Mucosa of gallbladder (tissue), 1 donor: Measurements from ENCODE around the gene POLDIP3. TPM values are rescaled to one million over a fixed set of nuclear protein-coding genes. Genes with fewer than 3 reads are reported as not detected.
"Not testable (repeated sequence)": the region's sequence is repeated elsewhere in the genome, so short reads cannot be mapped to it uniquely, and the experiment has no call there.

Experiments used
- DNase-seq: peaks from one replicate; pipeline ENCODE4 v3.0.0-alpha.2; 2020; ENCODE audit warnings: low spot score
- total RNA-seq: library from RNA; stranded (reverse); gene quantifications from one replicate; pipeline ENCODE4 v1.2.1, GENCODE V29; 2021
- donor health status: DM: no; HTN: no; CAD: no.

The POLDIP3 gene
- total RNA-seq, 1 donor from 2014 or later: 75.8 TPM

DNA sequence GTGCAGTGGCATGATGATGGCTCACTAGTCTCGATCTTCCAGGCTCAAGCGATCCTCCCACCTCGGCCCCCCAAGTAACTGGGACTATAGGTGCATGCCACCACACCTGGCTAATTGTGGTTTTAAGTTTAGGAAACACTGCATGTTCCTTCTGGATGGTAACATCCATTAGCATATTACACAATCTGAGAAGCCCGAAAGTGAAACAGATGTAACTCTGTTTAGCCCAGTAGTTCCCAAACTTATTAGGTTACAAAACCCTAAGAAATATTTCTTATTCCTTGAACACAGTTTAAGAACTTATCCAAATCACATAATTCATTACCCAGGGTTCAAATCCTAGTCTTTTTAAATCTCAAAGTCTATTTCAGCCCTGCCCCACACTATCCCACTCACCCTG is 28.3 kb downstream of the POLDIP3 start:
- no peak for DNase-seq

DNA sequence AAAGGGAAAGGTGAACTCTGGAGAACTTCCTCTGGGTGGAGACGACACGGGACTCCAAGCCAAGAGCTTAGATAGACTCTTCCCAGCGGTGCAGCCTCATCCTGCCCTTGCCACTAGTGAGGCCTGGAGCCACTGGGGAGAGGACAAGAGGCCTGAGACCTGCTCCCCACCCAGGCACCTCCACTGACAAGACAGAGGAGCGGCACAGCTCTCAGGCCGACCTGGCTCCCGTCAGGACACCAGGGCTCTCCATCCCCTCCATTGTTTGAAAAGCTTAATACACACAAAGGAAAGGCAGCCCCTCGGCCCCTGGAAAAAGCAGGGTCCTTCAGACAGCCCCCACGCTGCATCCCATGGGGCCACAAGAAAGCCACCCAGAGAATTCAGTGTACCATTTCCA is 29.6 kb downstream of the POLDIP3 start:
- DNase-seq: no peak

DNA sequence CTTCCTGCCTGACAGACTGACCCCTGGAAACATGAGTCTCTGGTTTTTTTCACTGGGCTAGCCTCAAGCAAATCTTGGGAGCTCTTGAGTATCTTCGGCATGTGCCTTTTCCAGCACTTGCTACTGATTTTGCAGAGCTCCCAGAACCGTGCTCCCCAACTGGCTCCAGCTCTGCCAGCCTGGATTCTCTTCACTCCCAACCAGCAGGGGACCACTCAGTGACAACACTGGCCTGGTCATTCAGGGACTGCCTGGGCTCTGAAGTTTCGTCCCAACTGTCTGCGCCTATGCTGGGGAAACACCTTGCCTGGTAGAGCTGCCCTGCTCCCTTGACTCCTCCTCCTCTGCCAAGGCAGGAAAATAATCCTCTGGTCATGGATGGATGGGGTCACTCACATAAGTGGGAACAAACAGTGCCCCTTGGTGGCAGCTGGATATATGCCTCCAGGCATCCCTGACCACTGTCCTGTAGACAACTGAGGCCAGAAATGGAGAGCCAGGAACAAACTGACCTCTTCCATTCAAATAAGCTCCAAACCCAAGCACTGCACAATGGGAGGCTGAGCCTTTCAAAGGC is 30.2 kb downstream of the POLDIP3 start:
- no peak for DNase-seq

DNA sequence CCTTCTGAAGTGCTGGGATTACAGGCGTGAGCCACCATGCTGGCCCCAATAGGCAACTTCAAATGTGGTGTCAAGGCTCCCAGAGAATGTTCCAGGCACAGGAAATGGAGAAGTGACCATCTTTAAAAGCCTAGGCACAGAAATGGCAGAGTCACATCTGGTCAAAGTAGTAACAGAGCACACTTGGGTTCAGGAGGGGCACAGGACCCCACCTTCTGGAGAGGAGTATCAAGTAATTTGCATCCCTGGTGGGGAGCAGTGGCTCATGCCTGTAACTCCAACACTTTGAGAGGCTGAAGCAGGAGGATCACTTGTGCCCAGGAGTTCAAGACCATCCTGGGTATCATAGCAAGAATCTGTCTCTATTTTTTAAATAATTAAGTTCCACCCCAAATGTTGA is 31.7 kb downstream of the POLDIP3 start:
- no peak for DNase-seq

DNA sequence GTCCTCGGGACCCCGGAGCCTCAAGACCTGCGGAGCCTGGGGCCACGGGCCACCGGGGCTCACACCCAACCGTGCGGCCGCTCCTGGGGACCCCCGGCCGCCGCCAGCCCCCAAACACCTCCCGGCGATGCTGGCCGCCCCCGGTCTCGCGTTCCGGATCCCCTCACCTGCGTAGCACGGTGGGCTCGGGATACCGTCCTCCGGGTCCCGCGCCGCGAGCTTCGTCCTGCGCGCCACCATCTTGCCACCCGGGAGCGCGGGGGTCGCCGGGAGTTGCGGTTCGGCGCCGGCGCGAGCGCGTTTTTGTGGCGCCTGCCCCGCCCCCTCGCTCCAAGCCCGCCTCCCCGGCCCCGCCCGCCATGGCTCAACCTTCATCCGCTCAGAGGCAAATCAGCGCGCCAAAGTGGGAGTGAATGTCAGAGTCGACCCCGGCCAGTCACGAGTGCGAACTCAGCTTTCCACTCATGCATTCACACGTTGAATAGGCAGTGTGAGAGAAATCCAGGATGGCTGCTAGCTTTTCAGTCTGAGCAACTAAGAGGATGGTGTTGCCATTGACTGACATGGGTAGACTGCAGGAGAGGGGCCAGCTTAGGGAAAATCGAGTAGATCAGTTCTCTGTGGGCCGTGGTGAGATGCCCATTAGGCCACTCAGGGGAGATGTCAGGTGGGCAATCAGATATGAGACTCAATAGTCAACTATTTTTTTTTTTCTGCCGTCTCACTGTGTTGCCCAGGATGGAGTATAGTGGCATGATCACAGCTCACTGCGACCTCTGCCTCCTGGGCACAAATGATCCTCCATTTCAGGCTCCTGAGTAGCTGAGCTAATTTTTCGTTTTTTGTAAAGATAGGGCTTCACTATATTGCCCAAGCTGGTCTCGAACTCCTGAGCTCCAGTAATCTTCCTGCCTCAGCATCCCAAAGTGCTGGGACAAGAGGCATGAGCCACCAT is 32.6 kb downstream of the POLDIP3 start:
- peak; percentile 75 for DNase-seq

DNA sequence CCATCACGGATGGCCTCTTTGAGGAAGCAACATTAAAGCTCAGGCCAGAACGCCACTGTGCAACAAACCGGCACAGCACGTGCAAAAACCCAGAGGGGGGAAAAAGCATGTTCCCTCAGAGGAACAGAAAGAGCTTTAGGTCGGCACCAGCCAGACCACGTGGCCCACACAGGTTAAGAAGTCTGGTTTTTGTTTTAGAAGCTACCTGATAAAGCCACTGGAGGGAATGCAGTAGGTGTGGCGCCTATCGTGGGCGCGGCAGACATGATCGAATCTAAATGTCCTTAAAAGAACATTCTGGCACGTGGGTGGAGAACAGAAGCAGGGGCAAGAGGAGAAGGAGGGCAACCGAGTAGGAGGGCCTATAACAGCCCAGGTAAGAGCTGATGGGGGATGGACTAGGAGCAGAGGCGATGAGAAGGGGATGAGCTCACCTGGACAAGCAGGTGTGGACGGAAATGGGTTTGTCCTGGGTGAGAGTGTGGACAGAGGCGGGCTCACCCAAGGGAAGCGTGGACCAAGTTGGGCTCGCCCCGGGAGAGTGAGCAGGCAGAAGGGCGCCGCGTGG is 33.4 kb downstream of the POLDIP3 start:
- not testable (repeated sequence) for DNase-seq

DNA sequence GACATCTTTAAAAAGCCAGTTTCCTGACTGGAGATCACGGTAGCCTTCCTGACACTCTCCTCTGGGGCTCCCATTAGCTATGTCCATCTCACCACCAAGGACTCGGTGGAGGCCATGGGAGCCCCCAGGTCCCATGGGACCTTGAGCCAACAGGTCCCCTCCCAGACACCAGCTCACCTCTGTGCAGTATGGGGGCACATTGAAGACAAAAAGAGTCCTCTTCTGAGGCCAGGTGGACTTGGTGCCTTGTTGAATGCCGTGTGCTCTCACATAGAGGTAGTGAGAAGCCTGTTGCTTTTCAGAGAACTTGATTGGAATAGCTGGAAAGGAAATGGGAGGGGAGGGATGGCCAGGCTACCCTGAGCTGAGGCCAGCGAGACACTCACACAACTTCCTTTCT is 34.6 kb downstream of the POLDIP3 start:
- DNase-seq: not testable (repeated sequence)

DNA sequence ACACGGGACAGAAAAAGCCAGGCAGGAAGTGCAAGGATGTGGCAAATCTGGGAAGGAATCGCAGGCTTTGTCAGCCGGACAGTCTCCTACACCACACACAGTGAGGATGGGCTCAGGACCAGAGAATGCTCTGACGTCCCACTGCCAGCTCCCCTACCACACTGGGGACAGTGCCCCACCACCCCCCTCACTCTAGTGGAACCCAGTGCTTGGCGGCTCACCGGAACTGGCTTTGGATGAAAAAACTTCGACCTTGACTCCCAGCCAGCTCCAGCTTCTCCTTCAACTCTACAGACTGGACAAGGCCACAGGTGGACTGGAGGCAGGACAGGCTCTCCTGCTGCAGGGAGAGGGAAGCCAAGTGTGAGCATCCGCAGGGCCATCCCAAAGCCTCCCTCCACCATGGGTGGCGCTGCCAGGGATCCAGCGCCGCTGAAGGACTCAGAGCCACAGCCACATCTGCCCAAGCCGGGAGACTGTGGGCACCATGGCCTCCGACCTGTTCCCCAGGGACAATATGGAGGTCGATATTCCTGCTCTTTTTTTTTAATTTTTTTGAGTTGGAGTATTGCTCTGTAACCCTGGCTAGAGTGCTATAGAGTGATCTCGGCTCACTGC is 37.0 kb downstream of the POLDIP3 start:
- DNase-seq: no peak

DNA sequence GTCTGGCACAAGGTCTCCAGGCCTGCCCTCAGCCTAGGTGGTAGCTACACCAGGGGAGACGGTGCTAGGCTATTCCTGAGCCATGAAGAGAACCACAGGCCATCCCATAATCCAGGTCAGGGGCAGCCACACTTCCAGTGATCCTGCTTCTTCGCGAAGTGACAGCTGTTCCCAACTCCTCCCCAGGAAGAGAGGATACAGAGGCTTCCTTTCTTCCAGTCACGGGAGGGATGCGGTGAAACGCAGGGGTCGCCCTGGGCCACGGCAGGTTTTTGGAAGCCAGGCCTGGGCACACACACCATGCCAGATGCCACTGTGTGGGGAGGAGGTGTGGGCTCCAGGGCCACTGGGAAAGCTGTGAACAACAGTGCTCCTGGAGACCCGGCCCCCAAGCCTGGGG is 37.5 kb downstream of the POLDIP3 start:
- not testable (repeated sequence) for DNase-seq

DNA sequence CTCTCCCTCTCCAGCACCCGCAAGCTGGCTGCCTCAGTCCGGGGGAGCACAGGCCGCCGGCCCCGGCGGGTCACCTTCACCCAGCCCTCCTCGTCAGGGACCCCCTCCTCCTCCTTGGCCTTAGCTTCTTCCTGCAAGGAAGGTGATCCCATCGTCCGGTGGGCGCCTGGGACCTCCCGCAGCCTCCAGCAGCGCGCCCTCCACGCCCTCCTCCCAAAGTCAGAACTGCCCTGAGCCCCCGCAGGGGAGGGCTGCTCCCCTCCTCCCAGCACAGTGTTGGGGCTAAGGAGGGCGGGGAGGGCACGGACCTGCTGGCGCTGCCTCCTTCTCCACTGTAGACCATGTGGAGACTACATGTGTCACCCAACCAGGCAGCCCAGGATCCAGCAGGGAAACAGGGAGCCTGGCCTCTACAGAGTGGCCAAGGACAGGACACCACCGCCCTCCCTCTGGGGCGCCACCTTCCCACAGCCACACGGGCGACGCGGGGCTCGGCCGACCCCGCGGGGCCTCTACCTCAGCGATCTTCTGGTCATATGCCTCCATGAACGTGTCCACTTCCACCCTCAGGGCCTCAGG is 38.6 kb downstream of the POLDIP3 start:
- not testable (repeated sequence) for DNase-seq

DNA sequence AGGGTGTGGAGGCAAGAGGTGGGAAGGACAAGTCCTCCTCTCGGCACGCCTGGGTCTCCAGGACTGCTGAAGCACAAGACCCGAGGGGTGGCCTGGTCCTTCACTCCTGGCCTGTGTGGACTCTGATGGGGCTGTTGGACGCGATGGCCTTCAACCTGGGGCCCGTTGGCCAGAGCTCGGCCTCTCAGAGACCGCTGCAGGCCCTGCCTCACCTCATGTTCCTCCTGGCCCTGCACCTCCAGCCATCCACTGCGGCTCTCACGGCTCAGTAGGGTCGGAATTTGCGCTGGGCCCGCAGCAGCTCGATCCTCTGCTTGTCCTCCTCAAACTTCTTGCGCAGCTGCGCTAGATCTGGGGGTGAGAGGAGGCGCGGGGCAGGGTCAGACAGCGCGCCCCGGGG is 40.2 kb downstream of the POLDIP3 start:
- DNase-seq: not testable (repeated sequence)

DNA sequence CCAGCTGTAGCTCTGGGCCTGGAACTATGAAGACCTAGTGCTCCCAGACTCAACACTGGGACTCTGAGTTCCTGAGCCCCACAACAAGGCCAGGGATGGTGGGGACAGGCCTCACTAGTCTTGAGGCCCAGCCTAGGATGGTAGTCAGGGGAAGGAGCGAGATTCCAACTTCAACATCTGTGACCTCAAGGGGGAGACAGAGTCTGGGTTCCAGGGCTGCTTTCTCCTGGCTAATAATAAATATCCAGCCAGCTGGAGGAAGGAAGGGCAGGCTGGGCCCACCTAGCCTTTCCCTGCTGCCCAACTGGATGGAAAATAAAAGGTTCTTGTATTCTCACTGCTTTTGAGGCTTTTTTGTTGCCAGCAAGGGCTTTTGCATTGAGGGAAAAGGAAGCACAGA is 40.6 kb downstream of the POLDIP3 start:
- not testable (repeated sequence) for DNase-seq

DNA sequence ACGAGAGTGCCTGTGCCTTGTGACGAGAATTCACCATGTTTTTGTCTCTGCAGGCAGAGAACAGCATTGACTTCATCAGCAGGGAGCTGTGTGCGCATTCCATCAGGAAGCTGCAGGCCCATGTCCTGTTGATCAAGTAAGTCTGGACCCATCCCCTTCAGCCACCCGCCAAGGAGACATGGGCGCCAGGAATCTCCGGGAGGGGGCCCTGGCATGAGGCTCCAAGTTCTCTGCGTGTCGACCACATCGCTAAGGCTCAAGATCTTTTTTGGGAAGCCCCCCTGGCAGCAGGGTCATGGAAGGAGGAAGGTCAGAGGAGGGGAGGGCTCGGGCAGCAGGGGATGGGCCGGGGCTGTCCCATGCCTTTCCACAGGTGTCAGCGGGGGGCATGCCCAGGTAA is 43.6 kb downstream of the POLDIP3 start:
- DNase-seq: not testable (repeated sequence)

DNA sequence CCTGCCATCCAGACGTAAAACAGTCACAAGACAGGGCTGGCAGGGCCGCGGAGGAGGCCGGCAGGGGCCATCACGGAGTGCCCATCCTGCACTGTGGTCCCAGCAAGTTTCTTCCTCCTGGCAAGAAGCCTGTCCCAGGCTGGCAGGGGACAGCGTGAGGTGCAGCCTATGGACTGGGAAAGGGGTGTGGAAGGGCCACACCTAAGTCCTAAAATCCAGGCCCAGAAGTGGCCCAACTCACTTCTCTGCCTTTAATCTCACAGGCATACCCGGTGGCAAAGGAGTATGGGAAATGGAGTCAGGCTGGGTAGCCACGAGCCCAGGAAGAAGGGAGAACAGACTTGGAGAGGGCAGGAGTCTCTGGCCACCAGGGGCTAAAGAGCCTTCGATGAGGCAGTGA is 44.1 kb downstream of the POLDIP3 start:
- DNase-seq: not testable (repeated sequence)

DNA sequence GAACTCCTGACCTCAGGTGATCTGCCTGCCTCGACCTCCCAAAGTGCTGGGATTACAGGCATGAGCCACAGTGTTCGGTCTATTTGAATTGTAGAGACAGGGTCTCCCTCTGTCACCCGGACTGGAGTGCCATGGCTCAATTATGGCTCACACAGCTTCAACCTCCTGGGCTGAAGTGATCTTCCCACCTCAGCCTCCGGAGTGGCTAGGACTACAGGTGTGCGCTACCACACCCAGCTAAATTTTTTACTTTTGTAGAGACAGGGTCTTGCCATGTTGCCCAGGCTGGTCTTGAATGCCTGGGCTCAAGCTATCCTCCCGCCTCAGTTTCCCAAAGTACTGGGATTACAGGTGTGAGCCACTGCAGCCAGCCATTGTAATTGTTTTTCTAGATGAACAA is 46.7 kb downstream of the POLDIP3 start:
- not testable (repeated sequence) for DNase-seq

DNA sequence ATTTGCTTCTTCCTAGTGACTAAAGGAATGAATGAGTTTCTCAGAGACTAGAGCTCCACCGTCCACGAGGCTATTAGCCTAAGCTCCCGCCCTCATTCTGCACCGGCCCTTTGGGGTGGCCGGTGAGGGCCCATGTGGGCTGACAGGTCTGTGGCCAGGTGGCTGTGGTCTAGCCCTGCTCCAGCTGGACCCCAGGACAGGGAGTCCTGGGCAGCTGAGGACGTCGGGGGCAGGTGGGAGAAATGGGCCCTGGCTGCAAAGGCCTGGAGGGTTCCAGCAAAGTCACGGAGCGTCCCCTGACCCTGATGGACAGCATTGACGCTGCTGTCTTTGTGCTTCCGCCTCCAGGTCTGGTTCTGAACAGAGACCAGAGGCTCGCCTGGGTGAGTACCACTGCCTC is 48.7 kb downstream of the POLDIP3 start:
- DNase-seq: no peak

DNA sequence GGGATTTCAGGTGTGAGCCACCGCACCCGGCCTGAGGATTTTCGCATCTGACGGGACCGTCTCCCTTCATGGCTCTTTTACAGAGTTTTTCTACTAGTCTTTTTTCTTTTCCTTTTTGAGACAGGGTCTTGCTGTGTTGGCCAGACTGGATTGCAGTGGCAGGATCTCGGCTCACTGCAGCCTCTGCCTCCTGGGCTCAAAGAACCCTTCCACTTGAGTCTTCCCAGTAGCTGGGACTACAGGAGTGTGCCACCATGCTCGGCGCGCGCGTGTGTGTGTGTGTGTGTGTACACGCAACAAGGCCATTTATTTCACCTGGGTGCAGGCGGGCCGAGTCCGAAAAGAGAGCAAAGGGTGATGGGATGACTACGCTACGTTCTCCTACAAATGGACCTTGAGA is 50.0 kb downstream of the POLDIP3 start:
- DNase-seq: no peak

DNA sequence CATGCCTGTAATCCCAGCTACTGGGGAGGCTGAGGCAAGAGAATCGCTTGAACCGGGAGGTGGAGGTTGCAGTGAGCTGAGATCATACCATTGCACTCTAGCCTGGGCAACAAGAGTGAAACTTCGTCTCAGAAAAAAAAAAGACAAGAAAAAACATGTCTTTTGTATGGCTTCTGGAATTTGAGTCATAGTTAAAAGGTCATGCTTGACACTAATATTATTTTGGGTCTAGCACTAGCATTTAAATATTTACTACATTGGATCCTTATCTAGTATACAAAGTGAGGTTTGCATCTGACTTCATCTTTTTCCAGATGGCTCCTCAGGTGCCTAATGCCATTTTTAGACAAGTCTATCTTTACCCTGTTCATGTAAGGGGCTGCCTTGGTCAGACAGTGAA is 50.7 kb downstream of the POLDIP3 start:
- not testable (repeated sequence) for DNase-seq

DNA sequence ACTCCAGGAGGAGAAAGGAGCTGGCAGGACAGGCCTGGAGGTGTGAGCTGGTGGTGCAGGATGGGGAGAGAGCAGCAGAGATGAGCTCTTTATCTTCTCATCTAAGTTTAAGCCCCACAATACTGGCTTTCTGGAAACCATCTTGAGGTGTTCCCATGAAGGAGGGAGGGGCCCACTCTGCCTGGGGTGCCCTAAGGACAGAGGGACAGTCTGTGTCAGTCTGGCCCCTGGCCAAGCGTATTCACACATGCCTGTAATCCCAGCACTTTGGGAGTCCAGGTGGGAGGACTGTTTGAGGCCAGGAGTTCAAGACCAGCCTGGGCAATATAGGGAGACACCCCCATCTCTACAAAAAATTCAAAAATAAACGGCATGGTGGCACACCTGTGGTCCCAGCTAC is 52.0 kb downstream of the POLDIP3 start:
- no peak for DNase-seq

DNA sequence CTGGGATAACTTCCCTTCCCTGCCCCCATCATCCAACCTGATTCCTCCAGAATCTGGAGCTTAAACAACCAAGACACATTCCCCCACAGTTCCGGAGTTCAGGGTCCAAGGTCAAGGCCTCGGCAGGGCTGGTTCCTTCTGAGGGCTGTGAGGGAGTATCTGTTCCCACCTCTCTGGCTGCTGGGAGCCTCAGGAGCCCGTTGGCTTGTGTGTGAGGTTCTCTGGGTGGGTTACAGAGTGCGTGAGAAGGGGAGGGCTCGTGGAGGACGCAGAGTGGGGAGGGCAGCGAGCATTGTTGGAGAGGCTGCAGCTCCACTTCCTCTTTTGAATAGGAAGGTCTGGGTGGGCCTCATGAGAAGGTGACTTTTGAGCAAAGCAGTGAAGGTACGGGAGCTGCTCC is 52.4 kb downstream of the POLDIP3 start:
- DNase-seq: no peak

DNA sequence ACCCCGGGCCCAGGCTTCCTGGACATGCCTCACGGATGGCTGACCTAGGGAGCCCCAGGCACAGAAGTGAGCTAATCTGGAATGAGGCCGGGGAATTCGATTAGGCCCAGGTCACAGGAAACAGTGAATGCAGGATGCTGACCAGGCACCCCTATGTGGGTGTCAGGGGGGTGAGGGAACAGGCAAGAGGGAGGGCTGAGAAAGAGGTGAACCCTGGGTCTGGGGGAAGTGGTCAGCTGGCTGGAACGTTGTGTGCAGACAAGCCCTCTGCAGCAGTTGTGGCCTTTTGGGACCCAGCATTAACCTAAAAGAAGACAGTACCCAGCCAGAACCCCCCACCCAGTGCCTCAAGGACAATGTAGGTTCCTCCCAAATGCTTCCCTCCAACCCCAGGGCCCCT is 52.8 kb downstream of the POLDIP3 start:
- DNase-seq: no peak

DNA sequence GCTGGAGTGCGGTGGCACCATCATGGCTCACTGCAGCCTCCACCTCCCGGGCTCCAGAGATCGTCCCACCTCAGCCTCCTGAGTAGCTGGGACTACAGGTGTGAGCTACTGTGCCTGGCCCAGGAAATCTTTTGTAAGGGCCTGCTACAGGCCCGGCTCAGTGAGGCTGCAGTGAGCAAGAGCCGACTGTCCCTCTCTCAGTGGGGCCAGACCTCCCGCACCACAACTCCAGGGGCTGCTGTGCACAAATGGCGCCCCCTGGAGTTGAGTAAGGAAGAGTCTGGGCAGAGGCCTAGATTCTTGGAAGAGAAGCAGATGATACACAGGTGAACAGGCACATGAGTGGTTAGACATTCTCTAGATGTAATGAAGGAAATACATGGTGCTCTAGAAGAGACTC is 53.9 kb downstream of the POLDIP3 start:
- no peak for DNase-seq
